Stimulated activated CD8-positive, alpha-beta memory T cell treated with anti-CD3 and anti-CD28 coated beads, Interleukin-7, amount 100 ng/mL, for 1 hour (primary cell): ENCODE results near the gene GNB3.

Source experiments
- DNase-seq, 2 donors: peaks; one replicate each; pipeline ENCODE4 v3.0.0-alpha.2; 2020; ENCODE audit warnings: low read depth in 2 of 2

GNB3 gene

GRCh38 chr12:6823182-6824084 lies 17.3 kb upstream of the GNB3 start:
- no peak for DNase-seq

- no peak for DNase-seq
Observed at GRCh38 chr12:6824085-6824775, 16.5 kb upstream of the GNB3 start.

- DNase-seq = no peak
Observed at GRCh38 chr12:6824901-6825381, 15.8 kb upstream of the GNB3 start.

GRCh38 chr12:6825398-6826124 lies 15.2 kb upstream of the GNB3 start:
- peak; percentile 50 to 68 for DNase-seq

- no peak for DNase-seq
Observed at GRCh38 chr12:6826125-6826733, 14.5 kb upstream of the GNB3 start.

GRCh38 chr12:6826734-6827436 lies 13.8 kb upstream of the GNB3 start:
- DNase-seq = no peak

- DNase-seq = no peak
Observed at GRCh38 chr12:6827437-6827911, 13.3 kb upstream of the GNB3 start.

GRCh38 chr12:6827982-6828780 lies 12.5 kb upstream of the GNB3 start, which contains the start of gene P3H3:
TSS of gene P3H3 (plus strand) at chr12:6828407. CDS start at chr12:6828441, 34 bp downstream.
- no peak for DNase-seq

- DNase-seq = no peak
Observed at GRCh38 chr12:6828781-6829535, 11.8 kb upstream of the GNB3 start.

GRCh38 chr12:6829536-6830220 lies 11.0 kb upstream of the GNB3 start:
- no peak for DNase-seq

- DNase-seq = no peak
Observed at GRCh38 chr12:6830286-6830890, 10.3 kb upstream of the GNB3 start.

GRCh38 chr12:6830999-6831398 lies 9.7 kb upstream of the GNB3 start:
- DNase-seq = no peak

GRCh38 chr12:6831450-6831995 lies 9.2 kb upstream of the GNB3 start:
- no peak for DNase-seq

GRCh38 chr12:6832125-6832524 lies 8.6 kb upstream of the GNB3 start:
- no peak for DNase-seq

GRCh38 chr12:6833189-6833890 lies 7.4 kb upstream of the GNB3 start:
- DNase-seq = no peak

GRCh38 chr12:6834254-6834653 lies 6.5 kb upstream of the GNB3 start:
- DNase-seq = no peak

- DNase-seq = no peak
Observed at GRCh38 chr12:6834873-6835272, 5.9 kb upstream of the GNB3 start.
